Thymus (tissue), 14 donors: ENCODE results near the gene GGT7. TPM values are rescaled to one million over a fixed set of nuclear protein-coding genes. Genes with fewer than 3 reads are reported as not detected.

Experiments used
- DNase-seq, 9 donors: peaks; one replicate each; pipeline ENCODE4 v3.0.0-alpha.2; 2013; ENCODE audit warnings: low spot score in 9 of 9, low read depth in 6 of 9, missing footprints in 1 of 9
- H3K27ac ChIP-seq, 2 donors: one replicate each; pipeline ENCODE4 v1.5.1; 2013; ENCODE audit warnings: control low read depth in 1 of 2, low read depth in 1 of 2, low read length in 1 of 2, mild to moderate bottlenecking in 1 of 2, moderate library complexity in 1 of 2
- H3K27me3 ChIP-seq, 2 donors: one replicate each; pipeline ENCODE4 v1.5.1; 2013; ENCODE audit warnings: low read length in 1 of 2; ENCODE audit not compliant: control insufficient read depth in 2 of 2, insufficient read depth in 1 of 2
- H3K36me3 ChIP-seq, 2 donors: one replicate each; pipeline ENCODE4 v1.5.1; 2013; ENCODE audit warnings: low read length in 1 of 2, mild to moderate bottlenecking in 1 of 2, moderate library complexity in 1 of 2; ENCODE audit not compliant: control insufficient read depth in 2 of 2, insufficient read depth in 2 of 2
- H3K4me1 ChIP-seq, 2 donors: one replicate each; pipeline ENCODE4 v1.5.1; 2013; ENCODE audit warnings: low read length in 2 of 2; ENCODE audit not compliant: control insufficient read depth in 2 of 2, insufficient read depth in 2 of 2
- H3K4me3 ChIP-seq, 2 donors: one replicate each; pipeline ENCODE4 v1.5.1; 2013; ENCODE audit warnings: low read length in 2 of 2, control low read depth in 1 of 2, mild to moderate bottlenecking in 1 of 2
- H3K9me3 ChIP-seq, 2 donors: one replicate each; pipeline ENCODE4 v1.5.1; 2013; ENCODE audit warnings: low read length in 1 of 2, mild to moderate bottlenecking in 1 of 2; ENCODE audit not compliant: control insufficient read depth in 2 of 2, insufficient read depth in 1 of 2
- WGBS: extraction: QIAGEN DNeasy Blood & Tissue Kit; methylation state at CpG from one replicate; pipeline ENCODE4 v1.1.7; 2013; 5-methylcytosine and 5-hydroxymethylcytosine counted together
- long read RNA-seq, 10 donors: transcript quantifications; one replicate each; lab custom pipeline, GENCODE V29; 2026
- polyA plus RNA-seq: library from polyadenylated mRNA; stranded (reverse); fragments of 200-250 nt; gene quantifications from one replicate; pipeline ENCODE4 v1.2.3, GENCODE V29; 2013
- total RNA-seq: library from RNA; stranded (reverse); fragments of 120-200 nt; gene quantifications from one replicate; pipeline ENCODE4 v1.2.4, GENCODE V29; 2013
- donor health status: healthy.

The GGT7 gene
- 3.9 TPM for total RNA-seq
- 19.4 TPM for polyA plus RNA-seq
- long read RNA-seq, donor 1, result 0 reads
- long read RNA-seq, donor 2, partial matches to known transcripts, result 7 of 8 reads
- long read RNA-seq, donor 2, other reads (novel, unspliced or antisense), result 0 of 8 reads
- long read RNA-seq, donor 3, partial matches to known transcripts, result 0 of 1 reads
- long read RNA-seq, donor 3, other reads (novel, unspliced or antisense), result 0 of 1 reads
- long read RNA-seq, donor 4, partial matches to known transcripts, result 0 of 3 reads
- long read RNA-seq, donor 4, other reads (novel, unspliced or antisense), result 0 of 3 reads
- long read RNA-seq, donor 5, partial matches to known transcripts, result 0 of 3 reads
- long read RNA-seq, donor 5, other reads (novel, unspliced or antisense), result 0 of 3 reads
- long read RNA-seq, donor 6, partial matches to known transcripts, result 0 of 1 reads
- long read RNA-seq, donor 6, other reads (novel, unspliced or antisense), result 0 of 1 reads
- long read RNA-seq, donor 7, result 0 reads
- long read RNA-seq, donor 8, result 0 reads
- long read RNA-seq, donor 9, result 0 reads
- long read RNA-seq, donor 10, partial matches to known transcripts, result 0 of 1 reads
- long read RNA-seq, donor 10, other reads (novel, unspliced or antisense), result 0 of 1 reads

- DNase-seq, result peak in 8 of 9 donors; percentile 47 to 92 (median 78)
- H3K27me3 ChIP-seq, result peaks cover 5 to 32% of the 10 kb centered on the region in 2 donors
- H3K27ac ChIP-seq, result peak within 1 kb of the TSS in 1 of 2 donors; percentile 8
- H3K4me1 ChIP-seq, result peaks cover 12 to 51% of the 10 kb centered on the region in 2 donors
- WGBS, result 2% methylated on average over 52 of the region's 52 CpGs
- H3K36me3 ChIP-seq, result no peaks in the 10 kb centered on the region
- peak within 1 kb of the TSS; percentile 50 to 51 for H3K4me3 ChIP-seq
- H3K9me3 ChIP-seq, result no peaks in the 10 kb centered on the region
These were observed at the start of gene GGT7 for GRCh38 chr20:34872622-34873224. TSS of gene GGT7 (minus strand) at chr20:34872856. CDS start at chr20:34872815, 41 bp downstream.

GRCh38 chr20:34921436-34921835 is 48.8 kb upstream of the GGT7 start:
- no peaks in the 10 kb centered on the region for H3K9me3 ChIP-seq
- no peaks in the 10 kb centered on the region for H3K27me3 ChIP-seq
- H3K36me3 ChIP-seq, result peaks cover 2 to 9% of the 10 kb centered on the region in 2 donors
- no peak overlapping the region for H3K27ac ChIP-seq
- H3K4me3 ChIP-seq, result no peak overlapping the region
- H3K4me1 ChIP-seq, result peaks cover 17 to 27% of the 10 kb centered on the region in 2 donors
- DNase-seq, result no peak
- WGBS, result 94% methylated on average over 3 of the region's 3 CpGs

GRCh38 chr20:34920055-34920454 is 47.4 kb upstream of the GGT7 start:
- H3K4me3 ChIP-seq, result no peak overlapping the region
- H3K27me3 ChIP-seq, result no peaks in the 10 kb centered on the region
- H3K27ac ChIP-seq, result no peak overlapping the region
- H3K36me3 ChIP-seq, result peaks cover 2 to 9% of the 10 kb centered on the region in 2 donors
- DNase-seq, result no peak
- H3K9me3 ChIP-seq, result no peaks in the 10 kb centered on the region
- H3K4me1 ChIP-seq, result peaks cover 7 to 13% of the 10 kb centered on the region in 2 donors

GRCh38 chr20:34916774-34917354 is 44.2 kb upstream of the GGT7 start:
- H3K27me3 ChIP-seq, result no peaks in the 10 kb centered on the region
- no peak overlapping the region for H3K27ac ChIP-seq
- H3K4me3 ChIP-seq, result no peak overlapping the region
- H3K9me3 ChIP-seq, result no peaks in the 10 kb centered on the region
- peaks cover 0 to 5% of the 10 kb centered on the region in 2 donors for H3K36me3 ChIP-seq
- H3K4me1 ChIP-seq, result peaks cover 7 to 13% of the 10 kb centered on the region in 2 donors
- 96% methylated on average over 2 of the region's 2 CpGs for WGBS
- no peak for DNase-seq

- Histone ChIP-seq H3K27me3 (no peaks in the 10 kb centered on the region), H3K9me3 (no peaks in the 10 kb centered on the region), H3K36me3 (no peaks in the 10 kb centered on the region), H3K4me3 (no peak overlapping the region), H3K27ac (no peak overlapping the region), H3K4me1 (peaks cover 7 to 13% of the 10 kb centered on the region in 2 donors)
- 95% methylated on average over 4 of the region's 4 CpGs for WGBS
- DNase-seq, result no peak
These were observed 43.2 kb upstream of the GGT7 start for GRCh38 chr20:34915749-34916455.

- Histone ChIP-seq H3K4me3 (no peak overlapping the region), H3K36me3 (no peaks in the 10 kb centered on the region), H3K9me3 (no peaks in the 10 kb centered on the region), H3K27me3 (no peaks in the 10 kb centered on the region), H3K27ac (no peak overlapping the region), H3K4me1 (peaks cover 7 to 13% of the 10 kb centered on the region in 2 donors)
- 97% methylated on average over 4 of the region's 4 CpGs for WGBS
- no peak for DNase-seq
These were observed 42.5 kb upstream of the GGT7 start for GRCh38 chr20:34915131-34915530.

GRCh38 chr20:34907616-34908469 is 35.2 kb upstream of the GGT7 start:
- WGBS, result 34% methylated on average over 7 of the region's 7 CpGs

GRCh38 chr20:34904202-34904621 is 31.6 kb upstream of the GGT7 start:
- peaks cover 2 to 6% of the 10 kb centered on the region in 2 donors for H3K4me1 ChIP-seq
- H3K27ac ChIP-seq, result no peak overlapping the region

More at GRCh38 chr20:34907616-34908469, 35.2 kb upstream of the GGT7 start:
- Histone ChIP-seq H3K4me1 (peaks cover 2 to 6% of the 10 kb centered on the region in 2 donors), H3K9me3 (no peaks in the 10 kb centered on the region), H3K27me3 (no peaks in the 10 kb centered on the region), H3K27ac (no peak overlapping the region), H3K36me3 (no peaks in the 10 kb centered on the region), H3K4me3 (no peak overlapping the region)
- no peak for DNase-seq

More at GRCh38 chr20:34904202-34904621, 31.6 kb upstream of the GGT7 start:
- Histone ChIP-seq H3K9me3 (no peaks in the 10 kb centered on the region), H3K36me3 (no peaks in the 10 kb centered on the region), H3K4me3 (no peak overlapping the region), H3K27me3 (no peaks in the 10 kb centered on the region)
- DNase-seq, result no peak
- WGBS, result 93% methylated on average over 3 of the region's 3 CpGs
